Naive thymus-derived CD4-positive, alpha-beta T cell (primary cell): ENCODE results near the gene FUCA2. TPM values are rescaled to one million over a fixed set of nuclear protein-coding genes. Genes with fewer than 3 reads are reported as not detected.
"Not testable (repeated sequence)": the region's sequence is repeated elsewhere in the genome, so short reads cannot be mapped to it uniquely, and the experiment has no call there.

Experiments used
- ATAC-seq: fragments of 150-1000 bp; cut with Tn5 transposase; 2 replicates; pipeline ENCODE4 v1.10.0; 2021; ENCODE audit warnings: mild to moderate bottlenecking, moderate library complexity
- CTCF ChIA-PET: fragments of 350-600 bp; sonication (Branson Sonifier 250); formaldehyde crosslinking; loops from one replicate; lab custom pipeline; 2021; ENCODE audit warnings: antibody characterized with exemption; lab: Charles Lee
- POLR2A ChIA-PET: fragments of 350-600 bp; sonication (Branson Sonifier 250); formaldehyde crosslinking; loops from one replicate; lab custom pipeline; 2021; ENCODE audit warnings: antibody characterized with exemption, inconsistent platforms; lab: Charles Lee
- DNase-seq, 9 donors: peaks; one replicate each; pipeline versions ENCODE4 v3.0.0 to v3.0.0-alpha.2; 2020 to 2022; ENCODE audit warnings: mixed read lengths in 1 of 9
- H3K27ac ChIP-seq: one replicate; pipeline ENCODE4 v1.7.0; 2013; ENCODE audit warnings: mild to moderate bottlenecking, low read depth, low read length, moderate library complexity
- H3K27me3 ChIP-seq, 2 donors: one replicate each; pipeline ENCODE4 v1.7.0; 2013; ENCODE audit warnings: low read length in 2 of 2, mild to moderate bottlenecking in 2 of 2, moderate library complexity in 2 of 2; ENCODE audit not compliant: control insufficient read depth in 2 of 2, insufficient read depth in 2 of 2
- H3K36me3 ChIP-seq, 3 experiments: 1 replicate in 2 of 3; 2 replicates in 1 of 3; pipeline ENCODE4 v1.7.0; 2013; ENCODE audit warnings: low read length in 3 of 3, mild to moderate bottlenecking in 3 of 3, moderate library complexity in 1 of 3; ENCODE audit not compliant: insufficient read depth in 3 of 3, control insufficient read depth in 2 of 3
- H3K4me1 ChIP-seq, 2 donors: one replicate each; pipeline ENCODE4 v1.7.0; 2013; ENCODE audit warnings: low read length in 2 of 2, mild to moderate bottlenecking in 2 of 2, moderate library complexity in 1 of 2; ENCODE audit not compliant: control insufficient read depth in 2 of 2, insufficient read depth in 2 of 2
- H3K4me3 ChIP-seq: 2 replicates; pipeline ENCODE4 v1.7.0; 2013; ENCODE audit warnings: mild to moderate bottlenecking, low read length
- H3K9me3 ChIP-seq, 3 experiments: 1 replicate in 2 of 3; 2 replicates in 1 of 3; pipeline ENCODE4 v1.7.0; 2013; ENCODE audit warnings: low read length in 3 of 3; ENCODE audit not compliant: control insufficient read depth in 2 of 3
- H3K27ac Mint-ChIP-seq, 9 donors: one replicate each; pipeline ENCODE4 v1.8.0; 2020 to 2022; ENCODE audit warnings: mixed read lengths in 9 of 9, mild to moderate bottlenecking in 8 of 9, moderate library complexity in 5 of 9, inconsistent platforms in 2 of 9
- H3K27me3 Mint-ChIP-seq, 5 donors: one replicate each; pipeline ENCODE4 v1.8.0; 2021 to 2022; ENCODE audit warnings: mixed read lengths in 5 of 5, mild to moderate bottlenecking in 1 of 5
- H3K36me3 Mint-ChIP-seq, 5 donors: one replicate each; pipeline ENCODE4 v1.8.0; 2020 to 2022; ENCODE audit warnings: mixed read lengths in 5 of 5, mild to moderate bottlenecking in 3 of 5, inconsistent platforms in 1 of 5
- H3K4me1 Mint-ChIP-seq, 7 donors: one replicate each; pipeline ENCODE4 v1.8.0; 2020 to 2022; ENCODE audit warnings: mixed read lengths in 7 of 7, mild to moderate bottlenecking in 3 of 7, inconsistent platforms in 1 of 7
- H3K4me3 Mint-ChIP-seq, 10 donors: one replicate each; pipeline ENCODE4 v1.8.0; 2020 to 2022; ENCODE audit warnings: mild to moderate bottlenecking in 10 of 10, mixed read lengths in 10 of 10, moderate library complexity in 6 of 10, inconsistent platforms in 2 of 10
- H3K9me3 Mint-ChIP-seq, 11 donors: one replicate each; pipeline ENCODE4 v1.8.0; 2020 to 2022; ENCODE audit warnings: mixed read lengths in 11 of 11, mild to moderate bottlenecking in 4 of 11, inconsistent platforms in 1 of 11, moderate library complexity in 1 of 11
- intact Hi-C, 2 donors: fragments of 100-400 bp; cut with micrococcal nuclease; formaldehyde crosslinking; loops; one replicate each; pipeline ENCODE4 v1.15.1; 2023
- polyA plus RNA-seq, 2 donors: library from polyadenylated mRNA; unstranded; fragments of 300-500 nt; fragmentation: Illumina TruSeq; gene quantifications; one replicate each; pipeline ENCODE4 v1.2.3, GENCODE V29; 2021
- total RNA-seq, 6 experiments: library from RNA in 5 of 6; stranded (reverse) in 5 of 6; gene quantifications; 1 replicate in 5 of 6; 2 replicates in 1 of 6; pipeline ENCODE4 v1.2.3 and lab custom pipeline; 2021 to 2026

Gene FUCA2
- total and polyA plus RNA-seq, 7 experiments from 2014 or later = 4.4 to 14.9 (median 5.6) TPM

GRCh38 chr6:143485967-143486366 lies 25.6 kb downstream of the FUCA2 start:
- Histone ChIP-seq H3K4me1 (no peaks in the 10 kb centered on the region), H3K9me3 (no peaks in the 10 kb centered on the region), H3K36me3 (peaks cover 0 to 4% (median 0%) of the 10 kb centered on the region in 3 experiments), H3K27ac (no peak overlapping the region), H3K27me3 (no peaks in the 10 kb centered on the region), H3K4me3 (no peak overlapping the region)
- DNase-seq (no peak), ATAC-seq (no peak)
- Mint-ChIP-seq H3K36me3 (peaks cover 0 to 14% (median 6%) of the 10 kb centered on the region in 5 donors), H3K27ac (peak overlapping the region in 1 of 9 donors; percentile 18), H3K4me1 (peaks cover 0 to 6% (median 0%) of the 10 kb centered on the region in 7 donors), H3K27me3 (no peaks in the 10 kb centered on the region), H3K4me3 (no peak overlapping the region), H3K9me3 (no peaks in the 10 kb centered on the region)
- intact Hi-C loops = no loop called here
- ChIA-PET CTCF (no interaction called here), POLR2A (no interaction called here)

- POLR2A ChIA-PET = interaction anchor here (0.8 kb wide), 1 partner anchor 353 kb away, joined by 5 read pairs; no protein-coding TSS in a partner anchor
- peaks cover 5 to 35% (median 12%) of the 10 kb centered on the region in 5 donors for H3K36me3 Mint-ChIP-seq
- H3K4me1 Mint-ChIP-seq = no peaks in the 10 kb centered on the region
- Histone ChIP-seq H3K4me3 (no peak overlapping the region), H3K27me3 (no peaks in the 10 kb centered on the region), H3K27ac (no peak overlapping the region), H3K36me3 (peaks cover 0 to 4% (median 4%) of the 10 kb centered on the region in 3 experiments), H3K4me1 (no peaks in the 10 kb centered on the region), H3K9me3 (no peaks in the 10 kb centered on the region)
- no peaks in the 10 kb centered on the region for H3K27me3 Mint-ChIP-seq
- CTCF ChIA-PET = no interaction called here
- H3K4me3 Mint-ChIP-seq = no peak overlapping the region
- ATAC-seq (no peak), DNase-seq (no peak)
- intact Hi-C loops = no loop called here
- no peak overlapping the region for H3K27ac Mint-ChIP-seq
- no peaks in the 10 kb centered on the region for H3K9me3 Mint-ChIP-seq
Observed at GRCh38 chr6:143482593-143482992, 28.9 kb downstream of the FUCA2 start.

- ATAC-seq = no peak
- no peak for DNase-seq
- Mint-ChIP-seq H3K36me3 (peaks cover 18 to 54% (median 37%) of the 10 kb centered on the region in 5 donors), H3K4me3 (no peak overlapping the region), H3K27ac (no peak overlapping the region), H3K4me1 (no peaks in the 10 kb centered on the region), H3K27me3 (no peaks in the 10 kb centered on the region), H3K9me3 (no peaks in the 10 kb centered on the region)
- Histone ChIP-seq H3K27ac (no peak overlapping the region), H3K27me3 (no peaks in the 10 kb centered on the region), H3K9me3 (no peaks in the 10 kb centered on the region), H3K4me3 (no peak overlapping the region), H3K4me1 (no peaks in the 10 kb centered on the region), H3K36me3 (peaks cover 0 to 21% (median 3%) of the 10 kb centered on the region in 3 experiments)
- CTCF ChIA-PET = no interaction called here
- intact Hi-C loops = no loop called here
- POLR2A ChIA-PET = no interaction called here
Observed at GRCh38 chr6:143478479-143479062, 32.9 kb downstream of the FUCA2 start.

GRCh38 chr6:143476545-143476944 lies 35.0 kb downstream of the FUCA2 start:
- H3K4me3 Mint-ChIP-seq = no peak overlapping the region
- H3K36me3 ChIP-seq = peaks cover 3 to 40% (median 8%) of the 10 kb centered on the region in 3 experiments
- no peaks in the 10 kb centered on the region for H3K27me3 Mint-ChIP-seq
- H3K4me1 ChIP-seq = no peaks in the 10 kb centered on the region
- intact Hi-C loops = no loop called here
- DNase-seq = no peak
- no peak overlapping the region for H3K4me3 ChIP-seq
- H3K9me3 Mint-ChIP-seq = no peaks in the 10 kb centered on the region
- peaks cover 22 to 74% (median 39%) of the 10 kb centered on the region in 5 donors for H3K36me3 Mint-ChIP-seq
- no peak for ATAC-seq
- H3K27ac Mint-ChIP-seq = no peak overlapping the region
- H3K9me3 ChIP-seq = no peaks in the 10 kb centered on the region
- CTCF ChIA-PET = no interaction called here
- no peak overlapping the region for H3K27ac ChIP-seq
- no peaks in the 10 kb centered on the region for H3K27me3 ChIP-seq
- H3K4me1 Mint-ChIP-seq = no peaks in the 10 kb centered on the region
- POLR2A ChIA-PET = no interaction called here

- DNase-seq (no peak), ATAC-seq (no peak)
- peaks cover 0 to 5% (median 0%) of the 10 kb centered on the region in 7 donors for H3K4me1 Mint-ChIP-seq
- H3K4me3 Mint-ChIP-seq = no peak overlapping the region
- CTCF ChIA-PET = no interaction called here
- Histone ChIP-seq H3K9me3 (no peaks in the 10 kb centered on the region), H3K36me3 (peaks cover 3 to 35% (median 12%) of the 10 kb centered on the region in 3 experiments), H3K27me3 (no peaks in the 10 kb centered on the region), H3K4me1 (no peaks in the 10 kb centered on the region), H3K27ac (no peak overlapping the region), H3K4me3 (no peak overlapping the region)
- no peaks in the 10 kb centered on the region for H3K27me3 Mint-ChIP-seq
- intact Hi-C loops = no loop called here
- H3K27ac Mint-ChIP-seq = no peak overlapping the region
- peaks cover 0 to 3% (median 0%) of the 10 kb centered on the region in 11 donors for H3K9me3 Mint-ChIP-seq
- H3K36me3 Mint-ChIP-seq = peaks cover 21 to 74% (median 53%) of the 10 kb centered on the region in 5 donors
- POLR2A ChIA-PET = no interaction called here
Observed at GRCh38 chr6:143471822-143472221, 39.7 kb downstream of the FUCA2 start.

- H3K27me3 Mint-ChIP-seq, CTCF ChIA-PET, POLR2A ChIA-PET, H3K27me3 ChIP-seq, H3K4me3 ChIP-seq, H3K9me3 ChIP-seq, intact Hi-C loops, H3K4me1 ChIP-seq, ATAC-seq, DNase-seq, H3K27ac ChIP-seq, H3K9me3 Mint-ChIP-seq, H3K27ac Mint-ChIP-seq, H3K4me3 Mint-ChIP-seq: not testable (repeated sequence)
- Mint-ChIP-seq H3K36me3 (peaks cover 10 to 62% (median 38%) of the 10 kb centered on the region in 5 donors), H3K4me1 (peaks cover 0 to 12% (median 3%) of the 10 kb centered on the region in 7 donors)
- peaks cover 4 to 24% (median 12%) of the 10 kb centered on the region in 3 experiments for H3K36me3 ChIP-seq
Observed at GRCh38 chr6:143468823-143469222, 42.7 kb downstream of the FUCA2 start.

GRCh38 chr6:143468026-143468425 lies 43.5 kb downstream of the FUCA2 start:
- no peak overlapping the region for H3K4me3 ChIP-seq
- no peak for DNase-seq
- ATAC-seq = no peak
- Mint-ChIP-seq H3K36me3 (peaks cover 7 to 59% (median 38%) of the 10 kb centered on the region in 5 donors), H3K27ac (no peak overlapping the region), H3K4me3 (no peak overlapping the region), H3K27me3 (no peaks in the 10 kb centered on the region), H3K4me1 (peaks cover 0 to 13% (median 4%) of the 10 kb centered on the region in 7 donors), H3K9me3 (peaks cover 0 to 3% (median 0%) of the 10 kb centered on the region in 11 donors)
- H3K36me3 ChIP-seq = peaks cover 4 to 17% (median 6%) of the 10 kb centered on the region in 3 experiments
- ChIA-PET CTCF (no interaction called here), POLR2A (no interaction called here)
- no peaks in the 10 kb centered on the region for H3K27me3 ChIP-seq
- no peaks in the 10 kb centered on the region for H3K4me1 ChIP-seq
- H3K9me3 ChIP-seq = no peaks in the 10 kb centered on the region
- no peak overlapping the region for H3K27ac ChIP-seq
- intact Hi-C loops = no loop called here
